Measurements from ENCODE around the gene WDR27.

The WDR27 gene

DNA sequence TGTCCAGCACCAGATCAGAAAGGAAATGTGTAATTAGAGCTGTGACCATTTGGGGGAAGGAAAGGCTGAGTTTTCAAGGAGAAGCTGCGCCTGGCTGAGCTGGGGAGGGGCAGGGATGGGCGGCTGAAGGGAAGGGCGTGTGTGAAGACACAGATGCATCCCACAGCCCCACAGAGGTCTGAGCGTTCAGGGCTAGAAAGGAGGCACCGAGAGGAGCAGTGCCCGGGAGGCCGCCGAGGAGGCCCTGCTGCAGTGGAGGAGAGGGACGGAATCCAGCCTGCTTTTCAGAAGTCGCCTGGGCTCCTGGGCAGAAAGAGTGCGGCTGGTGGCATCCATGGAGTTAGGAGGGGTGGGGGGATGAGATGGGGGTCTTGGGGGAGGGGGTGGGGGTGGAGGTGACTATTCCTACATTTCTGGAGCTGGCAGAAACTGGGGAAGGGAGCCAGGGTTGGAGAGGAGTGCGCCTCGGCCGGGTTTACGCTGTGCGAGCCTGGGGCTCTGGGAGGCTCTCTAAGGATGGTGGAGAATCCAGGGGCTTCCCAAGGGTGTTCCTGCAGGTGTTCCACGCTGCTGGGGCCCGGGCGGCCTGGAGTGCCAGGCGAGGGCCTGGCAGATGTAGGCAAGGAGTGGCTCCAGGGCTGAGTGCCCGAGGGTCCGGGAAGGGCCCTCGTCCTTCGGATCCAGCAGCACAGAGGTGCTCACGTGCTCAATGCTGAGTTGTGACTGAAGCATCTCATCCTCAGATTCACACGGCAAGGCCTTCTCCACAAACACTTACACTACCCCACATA, 41.8 kb downstream of the WDR27 start:
- Histone ChIP-seq H3F3A (ENCODE audit: low read depth) (no peaks in the 10 kb centered on the region), H2AFZ (ENCODE audit: low read length) (no peak overlapping the region), H3K9me2 (replicated peaks; ENCODE audit: low read depth, low read length) (no peaks in the 10 kb centered on the region), H3K9ac (ENCODE audit: low read depth, low read length, poor library complexity, severe bottlenecking) (no peak overlapping the region), H3K4me3 (ENCODE audit: low read length, poor library complexity, severe bottlenecking) (no peak overlapping the region), H4K20me1 (ENCODE audit: insufficient read depth, low read length, poor library complexity, severe bottlenecking) (no peaks in the 10 kb centered on the region), H3K4me2 (ENCODE audit: low read depth, low read length, poor library complexity, severe bottlenecking) (no peak overlapping the region), H3K79me2 (ENCODE audit: insufficient read depth, low read length) (no peaks in the 10 kb centered on the region), H3K9me3 (ENCODE audit: insufficient read depth, low read depth, low read length) (no peaks in the 10 kb centered on the region), H3K27me3 (ENCODE audit: insufficient read depth, low read length, poor library complexity, severe bottlenecking) (no peaks in the 10 kb centered on the region), H3K4me1 (ENCODE audit: insufficient read depth, low read length, poor library complexity, severe bottlenecking) (no peaks in the 10 kb centered on the region), H3K36me3 (ENCODE audit: insufficient read depth, low read length) (no peaks in the 10 kb centered on the region)
- TF ChIP-seq CTCF (conservative IDR thresholded peaks at IDR 0.05; ENCODE audit: low read length) (no peak), EZH2phosphoT487 (IDR thresholded peaks at IDR 0.05; ENCODE audit: borderline replicate concordance) (no peak)

DNA sequence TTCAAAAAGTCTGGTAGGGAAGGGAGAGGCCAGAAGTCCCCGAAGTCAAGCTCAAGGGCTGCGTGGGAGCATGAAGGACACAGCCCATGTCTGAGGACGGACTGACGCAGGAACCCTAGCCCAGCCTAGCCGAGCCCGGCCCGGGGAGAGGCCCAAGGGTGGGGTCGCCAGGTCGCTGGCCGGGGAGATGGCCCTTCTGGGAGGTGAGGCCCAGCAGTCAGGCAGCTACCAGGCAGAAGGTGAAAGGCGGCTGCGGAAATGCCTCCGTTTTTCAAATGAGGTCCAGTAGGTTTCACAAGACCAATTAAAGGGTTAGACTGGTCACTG, 44.6 kb downstream of the WDR27 start:
- Histone ChIP-seq H3K9ac (ENCODE audit: low read depth, low read length, poor library complexity, severe bottlenecking) (no peak overlapping the region), H2AFZ (ENCODE audit: low read length) (no peak overlapping the region), H3K4me1 (ENCODE audit: insufficient read depth, low read length, poor library complexity, severe bottlenecking) (no peaks in the 10 kb centered on the region), H3K27me3 (ENCODE audit: insufficient read depth, low read length, poor library complexity, severe bottlenecking) (no peaks in the 10 kb centered on the region), H3K9me3 (ENCODE audit: insufficient read depth, low read depth, low read length) (no peaks in the 10 kb centered on the region), H3K4me3 (ENCODE audit: low read length, poor library complexity, severe bottlenecking) (no peak overlapping the region), H3K4me2 (ENCODE audit: low read depth, low read length, poor library complexity, severe bottlenecking) (no peak overlapping the region), H3K79me2 (ENCODE audit: insufficient read depth, low read length) (no peaks in the 10 kb centered on the region), H4K20me1 (ENCODE audit: insufficient read depth, low read length, poor library complexity, severe bottlenecking) (no peaks in the 10 kb centered on the region), H3F3A (ENCODE audit: low read depth) (no peaks in the 10 kb centered on the region), H3K9me2 (replicated peaks; ENCODE audit: low read depth, low read length) (no peaks in the 10 kb centered on the region), H3K36me3 (ENCODE audit: insufficient read depth, low read length) (no peaks in the 10 kb centered on the region)
- TF ChIP-seq EZH2phosphoT487 (IDR thresholded peaks at IDR 0.05; ENCODE audit: borderline replicate concordance) (no peak), CTCF (conservative IDR thresholded peaks at IDR 0.05; ENCODE audit: low read length) (no peak)

DNA sequence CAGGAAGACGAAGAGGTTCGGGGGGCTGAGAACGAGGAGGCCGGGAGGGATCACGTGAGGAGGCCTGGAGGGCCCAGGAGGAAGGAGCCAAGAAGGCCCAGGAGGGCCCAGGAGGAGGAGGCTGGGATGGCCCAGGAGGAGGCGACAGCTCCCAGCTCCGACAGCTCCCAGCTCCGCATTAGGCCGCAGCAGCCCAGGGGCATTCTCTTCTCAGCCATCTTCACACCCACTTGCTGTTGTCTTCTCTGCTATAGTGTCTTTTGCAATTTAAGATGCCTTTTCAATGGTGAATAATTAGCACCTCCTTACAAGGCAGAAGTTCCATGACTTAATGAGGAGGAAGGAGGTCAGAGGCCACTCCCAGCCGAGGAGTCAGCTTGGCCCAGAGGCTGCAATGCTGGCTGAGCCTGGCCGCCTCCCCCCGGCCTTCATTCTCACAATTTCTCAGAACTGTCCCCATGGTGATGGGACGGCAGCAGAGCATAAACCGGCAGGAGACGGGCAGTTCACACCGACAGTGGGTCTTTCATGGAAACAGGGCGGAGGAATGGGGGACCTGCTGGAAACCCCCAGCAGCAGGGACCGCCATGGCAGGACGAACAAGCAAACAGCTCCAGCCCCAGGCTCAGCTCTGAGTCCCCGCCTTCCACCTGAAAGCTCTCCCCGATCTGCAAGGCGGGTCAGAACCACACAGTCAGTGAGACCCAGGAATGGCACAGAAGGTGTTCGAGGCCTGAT, 45.1 kb downstream of the WDR27 start:
- Histone ChIP-seq H3K36me3 (ENCODE audit: insufficient read depth, low read length) (no peaks in the 10 kb centered on the region), H3F3A (ENCODE audit: low read depth) (no peaks in the 10 kb centered on the region), H3K9ac (ENCODE audit: low read depth, low read length, poor library complexity, severe bottlenecking) (no peak overlapping the region)

More for the DNA sequence above, 45.1 kb downstream of the WDR27 start:
- Histone ChIP-seq H3K4me1 (ENCODE audit: insufficient read depth, low read length, poor library complexity, severe bottlenecking) (no peaks in the 10 kb centered on the region), H3K79me2 (ENCODE audit: insufficient read depth, low read length) (no peaks in the 10 kb centered on the region), H2AFZ (ENCODE audit: low read length) (no peak overlapping the region), H3K9me2 (replicated peaks; ENCODE audit: low read depth, low read length) (no peaks in the 10 kb centered on the region), H3K27me3 (ENCODE audit: insufficient read depth, low read length, poor library complexity, severe bottlenecking) (no peaks in the 10 kb centered on the region), H3K4me3 (ENCODE audit: low read length, poor library complexity, severe bottlenecking) (no peak overlapping the region), H4K20me1 (ENCODE audit: insufficient read depth, low read length, poor library complexity, severe bottlenecking) (no peaks in the 10 kb centered on the region), H3K4me2 (ENCODE audit: low read depth, low read length, poor library complexity, severe bottlenecking) (no peak overlapping the region), H3K9me3 (ENCODE audit: insufficient read depth, low read depth, low read length) (no peaks in the 10 kb centered on the region)
- TF ChIP-seq EZH2phosphoT487 (IDR thresholded peaks at IDR 0.05; ENCODE audit: borderline replicate concordance) (no peak), CTCF (conservative IDR thresholded peaks at IDR 0.05; ENCODE audit: low read length) (no peak)

All from Loucy (cell line).